GM10266 (cell line): ENCODE results near the gene CPN1.

Source experiments
- DNase-seq: peaks from one replicate; pipeline ENCODE4 v3.0.0; 2012; ENCODE audit errors: extremely low spot score
- CTCF ChIP-seq: IDR thresholded peaks from 2 replicates; pipeline ENCODE4 v1.5.1; 2012; ENCODE audit warnings: mild to moderate bottlenecking, low read depth; ENCODE audit not compliant: control insufficient read depth, insufficient read depth; ENCODE audit errors: missing control alignments

The CPN1 gene

GRCh38 chr10:100022403-100022802 lies 59.3 kb downstream of the CPN1 start:
- no peak for TF ChIP-seq CTCF
- no peak for DNase-seq

GRCh38 chr10:100021322-100021721 lies 60.3 kb downstream of the CPN1 start:
- DNase-seq = no peak
- no peak for TF ChIP-seq CTCF

GRCh38 chr10:100020886-100021253 lies 60.8 kb downstream of the CPN1 start:
- DNase-seq = no peak
- TF ChIP-seq CTCF = no peak

- DNase-seq = peak; percentile 48
- TF ChIP-seq CTCF = peak; percentile 6
Measured at GRCh38 chr10:100020142-100020885, 61.4 kb downstream of the CPN1 start.

- DNase-seq = no peak
- no peak for TF ChIP-seq CTCF
Measured at GRCh38 chr10:100019787-100020141, 61.9 kb downstream of the CPN1 start.

GRCh38 chr10:100014071-100014762 lies 67.5 kb downstream of the CPN1 start:
- DNase-seq = peak; percentile 75

More at GRCh38 chr10:100014071-100014762, 67.5 kb downstream of the CPN1 start:
- TF ChIP-seq CTCF = no peak
